ENCODE measurements around the gene STIP1. TPM values are rescaled to one million over a fixed set of nuclear protein-coding genes. Genes with fewer than 3 reads are reported as not detected.

Gene STIP1
- total RNA-seq, 1 experiment from 2014 or later = 338 TPM

DNA sequence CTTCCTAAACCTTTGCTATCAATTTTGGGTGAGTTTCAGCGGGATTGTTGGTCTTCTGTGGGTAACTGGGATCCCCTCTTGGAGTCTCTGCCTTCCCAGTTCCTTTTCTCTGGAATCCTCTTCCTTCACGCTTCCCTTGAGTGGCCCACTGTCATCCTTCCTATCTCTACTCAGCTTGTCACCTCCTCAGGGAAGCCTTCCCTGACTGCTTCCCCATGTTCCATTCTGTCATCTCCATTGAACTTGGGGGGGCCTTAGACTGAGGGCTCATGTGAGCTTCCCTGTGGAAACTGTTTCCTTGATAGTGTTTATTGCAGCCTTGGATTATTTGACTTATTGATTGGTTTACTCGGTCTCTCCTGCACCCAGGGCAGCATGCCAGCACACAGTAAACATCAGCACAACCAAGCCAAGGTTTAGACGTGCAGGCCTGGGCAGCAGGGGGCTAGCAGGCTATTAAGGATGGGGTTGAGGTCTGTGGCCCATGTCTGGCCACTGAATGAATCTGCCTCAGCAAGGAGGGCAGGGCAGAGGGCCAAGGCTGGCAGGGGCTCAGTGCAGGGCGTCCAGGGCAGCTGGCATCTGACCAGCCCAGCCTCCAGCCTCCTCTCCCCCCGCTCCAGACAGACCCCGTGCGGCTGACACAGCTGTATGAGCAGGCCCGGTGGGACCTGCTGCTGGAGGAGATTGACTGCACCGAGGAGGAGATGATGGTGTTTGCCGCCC, 32.8 kb downstream of the STIP1 start:
- no CpG with 5 or more reads among the region's 11 CpGs for WGBS (ENCODE audit: extremely low coverage, insufficient read length, low lambda C conversion rate)
- no peak overlapping the region for H2BK15ac ChIP-seq (ENCODE audit: low read depth, low read length)
- no peak overlapping the region for H3K23ac ChIP-seq (ENCODE audit: insufficient read length, low read depth, low read length)
- H3K27ac ChIP-seq (ENCODE audit: insufficient read length, low read depth, low read length) = no peak overlapping the region
- no peak overlapping the region for H2BK5ac ChIP-seq (ENCODE audit: insufficient read length, low read length)
- no peak overlapping the region for H2AK5ac ChIP-seq (ENCODE audit: insufficient read length, low read length)
- H2AFZ ChIP-seq (ENCODE audit: low read length) = no peak overlapping the region
- H4K20me1 ChIP-seq (ENCODE audit: control insufficient read depth, insufficient read depth, insufficient read length) = no peaks in the 10 kb centered on the region
- no peaks in the 10 kb centered on the region for H3K79me2 ChIP-seq (ENCODE audit: insufficient read depth, low read length)
- no peak for DNase-seq
- Mint-ChIP-seq H3K27ac (peak overlapping the region in 2 of 3 experiments; percentile 13 to 25; a peak in 2 of 7 replicates), H3K9me3 (no peaks in the 10 kb centered on the region), H3K4me3 (no peak overlapping the region), H3K36me3 (ENCODE audit: insufficient read depth in 1 of 3, low read depth in 3 of 3) (peaks cover 3 to 52% (median 22%) of the 10 kb centered on the region in 3 experiments), H3K4me1 (peaks cover 3 to 4% of the 10 kb centered on the region in 2 experiments; a peak in 2 of 4 replicates), H3K27me3 (ENCODE audit: low read depth) (no peaks in the 10 kb centered on the region; the same call in 1 of the 2 replicates)
- no peak overlapping the region for H4K5ac ChIP-seq (ENCODE audit: insufficient read length, low read depth, low read length)
- no peak overlapping the region for H3T11ph ChIP-seq (ENCODE audit: low read length)
- H2BK20ac ChIP-seq (ENCODE audit: low read depth, low read length, poor library complexity, severe bottlenecking) = no peak overlapping the region
- H3K23me2 ChIP-seq (ENCODE audit: insufficient read length, low read depth, low read length, poor library complexity, severe bottlenecking) = no peaks in the 10 kb centered on the region
- no peak overlapping the region for H4K8ac ChIP-seq (replicated peaks; ENCODE audit: insufficient read length, low read depth, low read length)
- peak overlapping the region; percentile 32 for H4K91ac ChIP-seq (ENCODE audit: insufficient read length, low read depth, low read length)
- H3K9me3 ChIP-seq (ENCODE audit: control insufficient read depth, low read depth, low read length) = no peaks in the 10 kb centered on the region
- H3K56ac ChIP-seq (ENCODE audit: insufficient read length, low read depth, low read length) = no peak overlapping the region
- H3K27me3 ChIP-seq (ENCODE audit: insufficient read depth, low read length) = no peaks in the 10 kb centered on the region
- TF ChIP-seq, protein P1, sequence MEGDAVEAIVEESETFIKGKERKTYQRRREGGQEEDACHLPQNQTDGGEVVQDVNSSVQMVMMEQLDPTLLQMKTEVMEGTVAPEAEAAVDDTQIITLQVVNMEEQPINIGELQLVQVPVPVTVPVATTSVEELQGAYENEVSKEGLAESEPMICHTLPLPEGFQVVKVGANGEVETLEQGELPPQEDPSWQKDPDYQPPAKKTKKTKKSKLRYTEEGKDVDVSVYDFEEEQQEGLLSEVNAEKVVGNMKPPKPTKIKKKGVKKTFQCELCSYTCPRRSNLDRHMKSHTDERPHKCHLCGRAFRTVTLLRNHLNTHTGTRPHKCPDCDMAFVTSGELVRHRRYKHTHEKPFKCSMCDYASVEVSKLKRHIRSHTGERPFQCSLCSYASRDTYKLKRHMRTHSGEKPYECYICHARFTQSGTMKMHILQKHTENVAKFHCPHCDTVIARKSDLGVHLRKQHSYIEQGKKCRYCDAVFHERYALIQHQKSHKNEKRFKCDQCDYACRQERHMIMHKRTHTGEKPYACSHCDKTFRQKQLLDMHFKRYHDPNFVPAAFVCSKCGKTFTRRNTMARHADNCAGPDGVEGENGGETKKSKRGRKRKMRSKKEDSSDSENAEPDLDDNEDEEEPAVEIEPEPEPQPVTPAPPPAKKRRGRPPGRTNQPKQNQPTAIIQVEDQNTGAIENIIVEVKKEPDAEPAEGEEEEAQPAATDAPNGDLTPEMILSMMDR (conservative IDR thresholded peaks at IDR 0.05) = no peak
- no peak overlapping the region for H3K4ac ChIP-seq (ENCODE audit: low read depth, low read length)
- no peak overlapping the region for H2BK12ac ChIP-seq (ENCODE audit: insufficient read length, low read depth, low read length)
- H2BK120ac ChIP-seq (ENCODE audit: low read depth, low read length, poor library complexity, severe bottlenecking) = no peak overlapping the region
- H3K4me1 ChIP-seq (ENCODE audit: insufficient read depth, low read length) = no peaks in the 10 kb centered on the region
- no peak overlapping the region for H3K9ac ChIP-seq (ENCODE audit: extremely low read depth, insufficient read length, low read length)
- no peak overlapping the region for H3K14ac ChIP-seq (ENCODE audit: insufficient read depth, low read length)
- H3K18ac ChIP-seq (ENCODE audit: insufficient read length, low read depth, low read length) = no peak overlapping the region
- no peak overlapping the region for H3K4me2 ChIP-seq (ENCODE audit: insufficient read depth, insufficient read length, low read length)
- H3K79me1 ChIP-seq (ENCODE audit: insufficient read depth, low read depth, low read length, poor library complexity, severe bottlenecking) = no peaks in the 10 kb centered on the region

Measured in H9 (cell line).